Fibroblast of skin of left biceps (primary cell): ENCODE results near the gene LIAS.
"Not testable (repeated sequence)": the region's sequence is repeated elsewhere in the genome, so short reads cannot be mapped to it uniquely, and the experiment has no call there.

Source experiments
- DNase-seq, 2 experiments: peaks; one replicate each; pipeline ENCODE4 v3.0.0-alpha.2; 2013; ENCODE audit warnings: low read depth in 2 of 2

LIAS gene

DNA sequence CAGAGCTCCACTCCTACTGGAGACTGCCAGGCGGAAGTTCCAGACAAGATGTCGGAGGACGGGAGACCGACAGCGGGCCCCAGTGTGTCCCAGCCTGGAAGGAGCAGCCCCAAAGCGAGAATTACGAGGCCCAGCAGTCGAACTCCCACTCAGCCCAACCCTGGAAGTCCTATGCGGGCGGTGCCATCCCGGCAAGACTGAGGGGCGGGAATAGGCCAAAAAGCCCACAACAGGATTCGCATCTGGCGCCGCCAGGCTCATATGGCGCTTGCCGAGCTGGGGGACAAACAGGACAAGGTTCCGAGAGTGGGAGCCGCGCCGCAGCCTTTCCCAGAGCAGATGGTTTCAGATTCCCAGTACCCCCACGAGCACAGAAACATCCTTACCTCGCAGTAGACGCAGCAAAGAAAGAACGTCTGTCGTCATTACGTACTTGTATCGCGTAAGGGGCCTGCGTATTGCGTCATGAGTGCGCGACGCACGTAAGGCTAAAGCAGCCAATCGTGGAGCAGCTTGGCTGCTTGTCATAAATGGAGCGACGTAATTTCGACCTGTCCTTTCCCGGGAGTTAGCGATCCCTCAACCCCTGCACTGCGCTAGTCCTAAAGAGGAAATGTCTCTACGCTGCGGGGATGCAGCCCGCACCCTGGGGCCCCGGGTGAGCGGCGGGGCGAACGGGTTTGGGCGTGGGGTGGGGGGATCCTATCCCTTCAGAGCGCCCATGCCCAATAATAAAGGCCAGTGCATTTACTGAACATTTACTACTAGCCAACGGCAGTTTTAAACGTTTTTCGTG lies at the start of gene LIAS, which contains the start of gene RPL9:
TSS of gene LIAS (plus strand) at position 552 of the 796 bp plus-strand sequence. CDS start at position 614, 62 bp downstream.
TSS of gene RPL9 (minus strand) at position 418 of the 796 bp plus-strand sequence. CDS start 483 bp downstream, outside the sequence.
- peak; percentile 97 to 98 for DNase-seq

DNA sequence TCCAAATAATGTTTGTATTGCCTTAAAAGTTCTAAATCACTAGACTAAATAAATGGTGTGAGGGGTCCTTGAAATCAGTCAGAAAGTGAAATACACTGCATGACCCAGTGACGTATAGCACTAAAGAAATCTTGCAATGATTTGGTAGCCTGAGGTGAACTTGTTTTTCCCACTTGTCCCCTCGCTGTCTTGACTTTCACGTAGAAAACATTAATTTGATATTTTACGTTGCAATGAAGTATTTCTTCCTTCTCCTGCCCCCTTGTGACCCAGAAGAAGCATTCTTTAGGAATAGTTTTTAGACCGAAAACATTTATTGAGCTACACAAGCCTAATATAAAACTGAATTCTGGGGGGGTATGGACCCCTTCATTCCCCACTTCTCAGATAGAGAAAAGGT lies 48.4 kb upstream of the LIAS start:
- no peak for DNase-seq

DNA sequence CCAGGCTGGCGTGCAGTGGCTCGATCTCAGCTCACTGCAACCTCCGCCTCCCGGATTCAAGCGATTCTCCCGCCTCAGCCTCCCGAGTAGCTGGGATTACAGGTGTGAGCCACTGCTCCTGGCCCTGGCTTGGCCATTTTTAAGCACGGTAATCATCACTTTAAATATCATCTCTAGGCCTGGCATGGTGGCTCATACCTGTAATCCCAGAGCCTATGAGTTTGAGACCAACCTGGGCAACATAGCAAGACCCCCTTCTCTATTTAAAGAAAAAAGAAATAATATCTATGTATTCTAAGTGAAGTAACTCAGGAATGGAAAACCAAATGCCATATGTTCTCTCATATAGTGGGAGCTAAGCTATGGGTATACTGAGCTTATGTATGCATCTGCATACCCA lies 47.3 kb upstream of the LIAS start:
- not testable (repeated sequence) for DNase-seq

DNA sequence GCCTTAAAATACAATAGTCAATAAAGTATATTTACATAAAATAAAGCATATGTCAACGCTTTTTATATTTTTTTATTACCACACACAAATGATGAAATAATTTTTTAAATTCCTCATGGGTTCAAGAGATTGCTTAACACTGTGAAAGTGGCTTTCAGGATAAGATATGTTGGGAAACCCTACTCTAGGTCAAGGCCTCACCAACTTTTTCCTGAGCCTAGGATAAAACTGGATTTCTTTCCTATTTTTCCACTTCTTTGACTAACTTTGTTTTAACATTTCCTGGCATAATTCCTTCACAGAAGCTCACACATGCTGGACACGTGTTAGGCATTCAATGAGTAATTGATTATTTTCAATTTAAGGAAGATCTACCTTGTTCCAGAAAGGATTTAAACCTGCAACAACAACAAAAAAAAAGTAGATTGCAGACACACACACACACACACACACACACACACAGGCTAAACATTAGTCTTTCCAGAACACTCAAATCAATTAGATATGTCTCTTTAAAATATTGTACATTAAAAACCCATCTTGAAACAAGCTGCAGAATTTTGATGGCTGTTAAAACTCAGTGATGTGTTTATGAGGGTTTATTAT lies 43.1 kb upstream of the LIAS start:
- DNase-seq = peak in 1 of 2 experiments; percentile 11

DNA sequence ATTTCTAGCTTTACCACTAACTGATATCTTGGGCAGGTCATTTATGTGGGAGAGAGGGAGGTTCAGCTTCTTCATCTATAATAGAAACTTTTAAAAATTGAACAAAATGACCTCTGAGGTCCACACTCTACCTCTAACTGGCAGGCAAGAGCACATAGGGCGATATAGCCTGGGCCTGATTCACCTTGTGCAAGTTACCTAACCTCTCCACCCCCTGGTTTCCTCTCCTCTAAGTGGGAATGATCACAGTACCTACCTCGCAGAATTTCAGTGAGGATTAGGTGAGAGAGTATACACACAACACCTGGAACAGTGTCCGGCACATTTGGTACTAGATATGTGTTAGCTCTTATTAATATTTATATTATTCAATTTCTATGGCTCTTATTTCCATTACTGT lies 36.6 kb upstream of the LIAS start:
- DNase-seq = no peak

GRCh38 chr4:39425297-39425696 lies 33.6 kb upstream of the LIAS start:
- DNase-seq = not testable (repeated sequence)

DNA sequence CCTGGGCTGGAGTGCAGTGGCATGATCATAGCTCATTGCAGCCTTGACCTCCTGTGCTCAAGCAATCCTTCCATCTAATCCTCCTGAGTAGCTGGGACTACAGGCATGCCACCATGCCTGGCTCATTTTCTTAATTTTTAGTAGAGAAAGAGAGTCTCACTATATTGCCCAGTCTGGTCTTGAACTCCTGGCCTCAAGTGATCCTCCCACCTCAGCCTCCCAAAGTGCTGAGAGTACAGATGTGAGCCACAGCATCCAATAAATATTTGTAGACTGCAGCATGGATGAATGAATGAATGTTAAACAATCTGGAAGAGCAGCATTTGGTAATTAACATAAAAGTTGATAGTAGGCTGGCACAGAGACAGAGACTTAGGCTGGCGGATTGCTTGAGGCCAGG lies 32.1 kb upstream of the LIAS start:
- no peak for DNase-seq

DNA sequence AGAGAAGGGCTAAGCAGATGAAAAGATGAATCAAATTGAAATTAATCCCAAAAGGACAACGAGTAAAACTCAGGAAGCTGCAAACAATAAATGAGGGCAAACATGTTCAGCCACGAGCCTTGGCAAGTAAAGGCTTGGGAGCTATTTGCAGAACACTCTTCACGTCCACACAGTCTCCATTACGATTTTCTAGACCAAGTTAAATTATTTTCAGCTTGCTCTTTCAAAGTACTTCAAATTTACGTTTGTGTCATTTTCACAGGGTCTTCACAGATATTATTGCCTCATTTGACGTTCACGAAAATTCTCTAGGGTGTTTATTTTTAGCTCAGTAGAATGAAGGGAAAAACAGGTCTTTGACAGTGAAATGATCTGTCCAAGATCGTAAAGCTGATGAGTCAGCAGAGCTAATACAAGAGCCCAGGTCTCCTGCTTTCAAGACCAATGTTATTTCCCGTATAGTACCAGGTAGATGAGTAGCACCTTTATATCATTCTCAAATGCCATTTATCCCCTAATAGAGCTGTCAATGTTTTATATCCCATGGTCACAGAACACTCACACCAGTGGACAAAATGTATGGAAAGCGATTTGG lies 31.2 kb upstream of the LIAS start:
- DNase-seq = no peak

DNA sequence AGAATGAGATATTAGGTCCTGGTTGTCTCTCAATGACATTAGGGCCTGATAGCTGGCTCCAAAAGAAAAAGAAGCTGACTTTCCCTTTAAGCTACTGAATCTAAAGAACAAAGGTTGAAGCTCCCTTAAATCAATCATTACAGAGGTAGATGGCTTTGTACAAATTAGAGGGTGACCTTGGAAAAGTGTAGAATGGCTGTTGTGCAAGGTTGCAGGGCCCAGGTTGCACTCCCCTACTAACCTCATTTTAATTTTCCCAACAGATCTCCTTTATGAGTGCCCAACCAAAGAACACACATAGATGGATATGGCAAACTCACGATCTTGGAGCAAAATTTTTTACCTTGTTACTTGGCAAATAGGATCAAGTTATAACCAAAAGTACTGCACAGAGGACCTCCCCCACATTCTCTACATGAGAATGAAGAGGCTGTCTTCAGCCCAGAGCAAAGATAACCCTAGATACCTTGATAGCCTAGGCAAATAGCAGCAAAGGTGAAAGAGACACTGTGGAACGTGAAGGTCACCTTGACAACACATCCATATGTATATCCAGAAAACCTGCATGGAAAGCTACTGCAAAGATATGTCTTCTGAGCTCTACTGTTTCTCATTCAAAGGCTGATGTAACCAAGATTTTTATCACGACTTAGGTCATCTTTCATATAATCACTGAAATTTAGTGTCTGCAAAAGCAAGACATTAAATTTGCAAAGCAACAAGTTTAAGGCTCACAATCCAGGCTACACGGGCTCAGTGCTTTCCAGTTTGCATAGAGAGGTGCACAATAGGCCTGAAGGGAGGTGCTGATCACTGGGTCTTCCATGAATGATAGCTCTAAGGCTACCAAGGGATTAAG lies 29.2 kb upstream of the LIAS start:
- no peak for DNase-seq

- DNase-seq = no peak
These were observed 24.9 kb upstream of the LIAS start for GRCh38 chr4:39433878-39434492.

DNA sequence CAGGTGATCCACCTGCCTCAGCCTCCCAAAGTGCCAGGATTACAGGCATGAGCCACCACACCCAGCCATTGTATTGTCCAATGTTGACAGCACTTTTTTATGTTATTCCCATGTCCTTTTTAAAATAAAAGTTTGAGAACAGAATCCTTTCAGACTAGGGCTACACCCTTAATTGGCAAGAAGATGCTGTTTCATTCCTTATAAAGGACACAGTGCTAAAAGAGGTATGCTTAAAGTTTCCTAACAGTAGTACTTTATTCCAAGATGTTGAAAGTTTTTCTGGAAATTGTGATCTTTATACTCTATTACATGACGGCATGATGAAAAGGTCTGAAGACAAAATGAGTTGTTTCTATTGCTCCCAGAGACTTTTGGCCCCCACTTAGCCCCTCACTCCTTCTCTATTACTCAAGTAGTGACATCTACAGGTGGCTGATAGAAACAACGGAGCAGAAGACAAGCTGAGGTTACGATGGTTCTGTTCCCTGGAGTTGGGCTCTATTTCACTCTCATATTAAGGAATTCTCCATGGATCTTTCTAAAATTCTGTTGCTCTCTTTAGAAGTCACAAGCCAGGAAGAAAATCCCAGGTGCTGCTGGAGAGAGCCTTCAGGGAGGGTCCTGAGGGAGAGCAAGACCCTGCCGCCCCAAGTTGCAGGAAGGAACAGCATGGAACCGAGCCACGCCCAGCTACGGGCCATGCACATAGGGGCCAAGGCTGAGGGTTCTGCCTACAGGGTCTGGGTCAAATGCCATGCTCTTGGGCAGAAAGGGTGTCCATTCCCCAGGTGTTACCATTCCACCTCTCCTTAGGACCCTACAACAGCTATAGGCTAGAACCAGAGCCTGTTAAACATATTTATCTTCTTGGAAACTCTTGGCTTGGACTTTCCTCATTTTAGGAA lies 22.9 kb upstream of the LIAS start:
- no peak for DNase-seq

DNA sequence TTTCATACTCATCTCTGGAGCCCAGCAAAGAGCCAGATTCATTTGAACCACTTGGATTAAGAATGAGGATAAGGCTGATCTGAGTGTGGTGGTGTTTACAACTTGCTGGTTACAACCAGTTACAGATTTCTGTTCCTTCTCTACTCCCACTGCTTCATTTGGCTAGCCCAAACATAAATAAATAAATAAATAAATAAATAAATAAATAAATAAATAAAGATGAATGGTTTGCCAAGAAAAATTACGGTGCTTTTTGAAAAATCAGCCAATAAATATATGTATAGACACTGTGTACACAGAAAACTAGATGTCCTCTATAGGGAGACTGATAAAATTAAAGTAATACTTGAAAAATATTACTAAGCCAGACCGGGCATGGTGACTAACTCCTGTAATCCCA lies 17.3 kb upstream of the LIAS start:
- DNase-seq = no peak

DNA sequence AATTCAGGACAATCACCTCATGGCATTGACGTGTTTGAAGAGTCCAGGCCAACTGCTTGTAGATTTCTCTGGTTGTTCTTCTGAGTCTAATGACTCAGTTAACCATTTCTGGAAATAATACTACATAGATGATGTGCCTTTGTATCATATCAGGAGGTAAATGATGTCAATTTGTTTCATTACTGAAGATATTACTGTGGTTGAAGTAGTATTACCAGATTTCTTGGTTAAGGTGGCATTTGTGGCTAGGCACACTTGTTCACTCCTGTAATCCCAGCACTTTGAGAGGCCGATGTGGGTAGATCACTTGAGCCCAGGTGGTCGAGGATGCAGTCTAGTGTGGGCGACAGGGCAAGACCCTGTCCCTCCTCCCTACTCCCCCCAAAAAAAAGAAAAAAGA lies 15.9 kb upstream of the LIAS start:
- DNase-seq = no peak

- no peak for DNase-seq
These were observed 12.4 kb upstream of the LIAS start for GRCh38 chr4:39446483-39446841.

GRCh38 chr4:39446842-39447573 lies 11.8 kb upstream of the LIAS start:
- no peak for DNase-seq

DNA sequence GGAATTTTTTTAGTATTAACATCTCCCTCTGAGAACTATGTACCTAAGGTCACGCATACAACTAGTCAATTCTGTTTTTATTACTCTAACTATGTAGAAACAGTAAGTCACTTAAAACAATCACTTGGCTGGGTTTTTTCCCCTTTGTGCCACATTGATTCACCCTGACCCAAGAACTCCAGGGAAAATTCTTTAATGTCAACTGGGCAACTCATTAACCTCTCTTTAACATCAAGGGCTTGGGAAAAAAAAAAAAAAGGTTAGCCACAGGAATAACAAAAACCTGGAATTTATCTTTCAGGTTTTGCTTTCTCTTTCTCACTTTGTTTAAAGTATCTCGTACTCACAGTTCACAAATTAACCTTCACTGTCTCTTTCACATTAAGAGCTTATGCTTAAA lies 8.2 kb upstream of the LIAS start:
- DNase-seq = no peak

GRCh38 chr4:39451423-39452023 lies 7.3 kb upstream of the LIAS start:
- no peak for DNase-seq

- DNase-seq = no peak
These were observed 6.5 kb upstream of the LIAS start for GRCh38 chr4:39452153-39452859.
